Omental fat pad (tissue), 4 donors: ENCODE results near the gene PRSS1. TPM values are rescaled to one million over a fixed set of nuclear protein-coding genes. Genes with fewer than 3 reads are reported as not detected.
"Not testable (repeated sequence)": the region's sequence is repeated elsewhere in the genome, so short reads cannot be mapped to it uniquely, and the experiment has no call there.

ENCODE experiments used
- ATAC-seq: fragments of 150-250 bp; one replicate; pipeline ENCODE4 v1.9.1; 2016; ENCODE audit warnings: mild to moderate bottlenecking, moderate library complexity; ENCODE audit not compliant: low FRiP score
- DNase-seq: peaks from one replicate; pipeline ENCODE4 v3.0.0-alpha.2; 2019; ENCODE audit warnings: low spot score
- CTCF ChIP-seq, 3 donors: fragments of 450-650 bp; IDR thresholded peaks; one replicate each; pipeline ENCODE4 v1.5.1; 2016 to 2017; ENCODE audit warnings: antibody characterized with exemption in 3 of 3, mild to moderate bottlenecking in 3 of 3, moderate library complexity in 2 of 3
- total RNA-seq, 4 donors: library from RNA; depleted of rRNA; stranded (reverse); fragments of >200 nt; gene quantifications; one replicate each; pipeline ENCODE4 v1.1.0, GENCODE V29; 2016

PRSS1 gene
- total RNA-seq, 4 donors from 2014 or later: not detected

GRCh38 chr7:142722248-142722794 is 27.0 kb upstream of the PRSS1 start:
- no peak for TF ChIP-seq CTCF (IDR thresholded peaks at IDR 0.05)
- ATAC-seq (no peak), DNase-seq (no peak)

- TF ChIP-seq CTCF (IDR thresholded peaks at IDR 0.05): no peak
- DNase-seq (no peak), ATAC-seq (no peak)
These were observed 16.0 kb upstream of the PRSS1 start for GRCh38 chr7:142733271-142733670.

GRCh38 chr7:142739923-142740492 is 9.3 kb upstream of the PRSS1 start:
- ATAC-seq (no peak), DNase-seq (no peak)
- TF ChIP-seq CTCF (IDR thresholded peaks at IDR 0.05): no peak

GRCh38 chr7:142740786-142741185 is 8.5 kb upstream of the PRSS1 start:
- no peak for ATAC-seq
- no peak for DNase-seq
- TF ChIP-seq CTCF (IDR thresholded peaks at IDR 0.05): no peak

- DNase-seq, ATAC-seq: not testable (repeated sequence)
These were observed 7.3 kb upstream of the PRSS1 start for GRCh38 chr7:142741932-142742331.

- no peak for TF ChIP-seq CTCF (IDR thresholded peaks at IDR 0.05)
- DNase-seq (no peak), ATAC-seq (no peak)
These were observed 4.1 kb upstream of the PRSS1 start for GRCh38 chr7:142745091-142745635.

GRCh38 chr7:142745745-142746144 is 3.5 kb upstream of the PRSS1 start:
- DNase-seq (no peak), ATAC-seq (no peak)
- no peak for TF ChIP-seq CTCF (IDR thresholded peaks at IDR 0.05)
